H1 (cell line): ENCODE measurements around the gene PASD1. TPM values are rescaled to one million over a fixed set of nuclear protein-coding genes. Genes with fewer than 3 reads are reported as not detected.

Experiments used
- CTCF ChIA-PET: fragments of 300-600 bp; sonication (Branson Sonifier 250); formaldehyde crosslinking; loops from one replicate; lab custom pipeline; 2021; ENCODE audit not compliant: partially characterized antibody; lab: Charles Lee
- POLR2A ChIA-PET: fragments of 300-600 bp; sonication (Branson Sonifier 250); formaldehyde crosslinking; loops from one replicate; lab custom pipeline; 2021; ENCODE audit warnings: inconsistent platforms; ENCODE audit not compliant: partially characterized antibody; lab: Charles Lee
- DNase-seq, 2 experiments: peaks; one replicate each; pipeline versions ENCODE4 v3.0.0 to v3.0.0-alpha.2; 2010 to 2022; ENCODE audit warnings: low spot score in 2 of 2, low read depth in 1 of 2, mixed read lengths in 1 of 2
- FAIRE-seq: peaks from 2 replicates; lab custom pipeline; 2011; peaks lifted over from hg19 to GRCh38; lab: Jason Lieb, UNC
- H2AFZ ChIP-seq: 2 replicates; pipeline ENCODE4 v1.8.1; 2012; ENCODE audit warnings: low read length, inconsistent platforms
- H2AK5ac ChIP-seq: 2 replicates; pipeline ENCODE4 v1.6.1; 2013; ENCODE audit warnings: low read depth, low read length
- H2BK120ac ChIP-seq: replicated peaks from 2 replicates; pipeline ENCODE3; 2013; ENCODE audit warnings: low read depth, low read length, inconsistent platforms
- H2BK12ac ChIP-seq: 2 replicates; pipeline ENCODE4 v1.6.1; 2013; ENCODE audit warnings: low read depth, low read length
- H2BK15ac ChIP-seq: 2 replicates; pipeline ENCODE4 v1.6.1; 2013; ENCODE audit warnings: low read length
- H2BK20ac ChIP-seq: 2 replicates; pipeline ENCODE4 v1.6.1; 2013; ENCODE audit warnings: low read length
- H2BK5ac ChIP-seq: 2 replicates; pipeline ENCODE4 v1.6.1; 2013; ENCODE audit warnings: low read depth, low read length
- H3K14ac ChIP-seq: 2 replicates; pipeline ENCODE4 v1.6.1; 2013; ENCODE audit warnings: inconsistent platforms; ENCODE audit not compliant: insufficient read length
- H3K18ac ChIP-seq: 2 replicates; pipeline ENCODE4 v1.6.1; 2013; ENCODE audit warnings: low read length; ENCODE audit errors: extremely low read depth
- H3K23ac ChIP-seq: 2 replicates; pipeline ENCODE4 v1.6.1; 2013; ENCODE audit warnings: inconsistent platforms; ENCODE audit not compliant: insufficient read length
- H3K23me2 ChIP-seq: 2 replicates; pipeline ENCODE4 v1.6.1; 2013; ENCODE audit warnings: low read depth, low read length
- H3K27ac ChIP-seq: 2 replicates; pipeline ENCODE4 v1.6.1; 2011; ENCODE audit warnings: low read depth, low read length, inconsistent platforms
- H3K27me3 ChIP-seq, 4 experiments: replicated peaks in 1 of 4; 1 replicate in 1 of 4; 2 replicates in 3 of 4; pipeline versions ENCODE4 v1.6.1 to v1.8.1; 2011 to 2013; ENCODE audit warnings: low read length in 3 of 4, mild to moderate bottlenecking in 3 of 4, inconsistent platforms in 2 of 4, mixed read lengths in 2 of 4, moderate library complexity in 1 of 4; ENCODE audit not compliant: control insufficient read depth in 3 of 4, insufficient read depth in 3 of 4; ENCODE audit errors: extremely low read depth in 1 of 4
- H3K36me3 ChIP-seq, 4 experiments: 2 replicates each; pipeline versions ENCODE4 v1.6.1 to v1.8.1; 2011 to 2013; ENCODE audit warnings: mild to moderate bottlenecking in 4 of 4, low read length in 3 of 4, moderate library complexity in 2 of 4, control low read depth in 1 of 4, inconsistent platforms in 1 of 4; ENCODE audit not compliant: insufficient read depth in 4 of 4, control insufficient read depth in 2 of 4
- H3K4ac ChIP-seq: replicated peaks from 2 replicates; pipeline ENCODE3; 2013; ENCODE audit warnings: low read length, low read depth, mixed read lengths, inconsistent platforms; ENCODE audit not compliant: insufficient read length
- H3K4me1 ChIP-seq, 4 experiments: replicated peaks in 1 of 4; 1 replicate in 1 of 4; 2 replicates in 3 of 4; pipeline versions ENCODE4 v1.6.1 to v1.8.1; 2011 to 2013; ENCODE audit warnings: low read length in 3 of 4, inconsistent platforms in 2 of 4, mixed read lengths in 1 of 4; ENCODE audit not compliant: insufficient read depth in 4 of 4, control insufficient read depth in 3 of 4
- H3K4me2 ChIP-seq, 2 experiments: 2 replicates each; pipeline versions ENCODE4 v1.6.1 to v1.8.1; 2011 to 2013; ENCODE audit warnings: low read depth in 2 of 2, low read length in 2 of 2, control low read depth in 1 of 2, inconsistent platforms in 1 of 2, mild to moderate bottlenecking in 1 of 2; ENCODE audit not compliant: insufficient read depth in 1 of 2
- H3K4me3 ChIP-seq, 4 experiments: fragments of 200-600, 300-600 bp in 1 of 4; sonication (generic), shearing (Covaris generic), sonication (Bioruptor Twin) in 1 of 4; 2 replicates each; pipeline versions ENCODE4 v1.5.1 to v1.8.1; 2011 to 2016; ENCODE audit warnings: low read length in 4 of 4, low read depth in 3 of 4, control low read depth in 2 of 4, inconsistent platforms in 2 of 4, mild to moderate bottlenecking in 2 of 4, mixed read lengths in 1 of 4, moderate library complexity in 1 of 4; ENCODE audit not compliant: insufficient read depth in 2 of 4; ENCODE audit errors: extremely low read depth in 1 of 4
- H3K56ac ChIP-seq: replicated peaks from 2 replicates; pipeline ENCODE3; 2013; ENCODE audit warnings: low read depth, mild to moderate bottlenecking, mixed read lengths, low read length, inconsistent platforms; ENCODE audit not compliant: insufficient read length
- H3K79me1 ChIP-seq: 2 replicates; pipeline ENCODE4 v1.6.1; 2013; ENCODE audit warnings: low read depth, low read length, control low read depth
- H3K79me2 ChIP-seq, 2 experiments: 2 replicates each; pipeline versions ENCODE4 v1.6.1 to v1.8.1; 2012 to 2013; ENCODE audit warnings: low read length in 2 of 2, mild to moderate bottlenecking in 2 of 2, inconsistent platforms in 1 of 2; ENCODE audit not compliant: insufficient read depth in 2 of 2, control insufficient read depth in 1 of 2
- H3K9ac ChIP-seq, 4 experiments: replicated peaks in 1 of 4; 1 replicate in 1 of 4; 2 replicates in 3 of 4; pipeline versions ENCODE4 v1.6.1 to v1.8.1; 2011 to 2013; ENCODE audit warnings: low read depth in 3 of 4, low read length in 3 of 4, control low read depth in 2 of 4, mild to moderate bottlenecking in 2 of 4, moderate library complexity in 2 of 4, inconsistent platforms in 1 of 4; ENCODE audit errors: extremely low read depth in 1 of 4
- H3K9me3 ChIP-seq, 2 experiments: 2 replicates each; pipeline versions ENCODE4 v1.6.1 to v1.8.1; 2012 to 2013; ENCODE audit warnings: mild to moderate bottlenecking in 2 of 2, moderate library complexity in 2 of 2, control low read depth in 1 of 2, inconsistent platforms in 1 of 2, low read depth in 1 of 2, low read length in 1 of 2, mixed read lengths in 1 of 2; ENCODE audit not compliant: insufficient read depth in 2 of 2
- H4K20me1 ChIP-seq, 2 experiments: replicated peaks in 1 of 2; 2 replicates each; pipeline versions ENCODE3 to v1.8.1; 2011 to 2013; ENCODE audit warnings: inconsistent platforms in 2 of 2, low read length in 2 of 2, mild to moderate bottlenecking in 1 of 2; ENCODE audit not compliant: insufficient read depth in 2 of 2, control insufficient read depth in 1 of 2
- H4K5ac ChIP-seq: 2 replicates; pipeline ENCODE4 v1.6.1; 2013; ENCODE audit warnings: low read length, low read depth, mixed read lengths, inconsistent platforms; ENCODE audit not compliant: insufficient read length
- H4K8ac ChIP-seq: 2 replicates; pipeline ENCODE4 v1.8.0; 2013; ENCODE audit warnings: mild to moderate bottlenecking, moderate library complexity, low read length, inconsistent platforms; ENCODE audit not compliant: insufficient read depth; ENCODE audit errors: extremely low read depth
- H4K91ac ChIP-seq: replicated peaks from 2 replicates; pipeline ENCODE3; 2013; ENCODE audit warnings: low read length, mixed read lengths, inconsistent platforms; ENCODE audit not compliant: insufficient read length
- BCL11A ChIP-seq, 2 experiments: IDR thresholded peaks; one replicate each; pipeline ENCODE4 v1.6.1; 2011; ENCODE audit warnings: low read depth in 2 of 2, low read length in 2 of 2, mild to moderate bottlenecking in 2 of 2
- CEBPB ChIP-seq: IDR thresholded peaks from 2 replicates; pipeline ENCODE4 v1.6.1; 2012; ENCODE audit warnings: low read depth, low read length
- TEAD4 ChIP-seq: IDR thresholded peaks from 2 replicates; pipeline ENCODE4 v1.6.1; 2012; ENCODE audit warnings: low read depth, low read length, inconsistent platforms, mixed read lengths
- WGBS, 2 experiments: shearing (Covaris generic) in 1 of 2; methylation state at CpG; one replicate each; pipeline versions ENCODE4 v1.1.6 to v1.1.7; 2013 to 2015; ENCODE audit warnings: low lambda C conversion rate in 2 of 2, mixed read lengths in 2 of 2, inconsistent platforms in 1 of 2, low coverage in 1 of 2, missing lambda C conversion rate in 1 of 2; ENCODE audit not compliant: insufficient replicate concordance in 2 of 2, insufficient coverage in 1 of 2, insufficient read length in 1 of 2; ENCODE audit errors: extremely low coverage in 1 of 2, missing lambda C conversion rate in 1 of 2; 5-methylcytosine and 5-hydroxymethylcytosine counted together
- polyA plus RNA-seq, 7 experiments: library from polyadenylated mRNA; depleted of rRNA in 3 of 7; stranded (reverse) in 5 of 7; unstranded in 2 of 7; fragments of >200 nt in 5 of 7; fragments of 200-250 nt in 2 of 7; gene quantifications; 1 replicate in 5 of 7; 2 replicates in 1 of 7; 4 replicates in 1 of 7; pipeline versions ENCODE4 v1.2.1 to v1.2.3, GENCODE V29; 2011 to 2013; ENCODE audit warnings: missing spikeins in 2 of 7, mixed read lengths in 2 of 7
- total RNA-seq: library from RNA; stranded (reverse); fragmentation: NEBNext Ultra II Directional; extraction: Animal tissue kit (Norgen Biotek cat#: 25700); gene quantifications from 2 replicates; pipeline ENCODE4 v1.2.1, GENCODE V29; 2021
- TF ChIP-seq, protein P1 (sequence below), 3 experiments: IDR thresholded peaks; 1 replicate in 2 of 3; 2 replicates in 1 of 3; pipeline versions ENCODE4 v1.5.1 to v1.6.1; 2011; ENCODE audit warnings: low read length in 3 of 3, mild to moderate bottlenecking in 3 of 3, inconsistent platforms in 2 of 3, low read depth in 1 of 3, moderate library complexity in 1 of 3; ENCODE audit not compliant: insufficient read depth in 1 of 3; ENCODE audit errors: control extremely low read depth in 1 of 3
- TF ChIP-seq, protein P2 (sequence below): IDR thresholded peaks from 2 replicates; pipeline ENCODE4 v1.6.1; 2011; ENCODE audit warnings: low read depth, mild to moderate bottlenecking, low read length; ENCODE audit not compliant: insufficient read depth

Gene PASD1
- total and polyA plus RNA-seq, 2 of the 8 experiments (the other 6 are each of a cell fraction or from before 2014, with no cell fraction given), result 0.03 to 0.09 TPM

DNA sequence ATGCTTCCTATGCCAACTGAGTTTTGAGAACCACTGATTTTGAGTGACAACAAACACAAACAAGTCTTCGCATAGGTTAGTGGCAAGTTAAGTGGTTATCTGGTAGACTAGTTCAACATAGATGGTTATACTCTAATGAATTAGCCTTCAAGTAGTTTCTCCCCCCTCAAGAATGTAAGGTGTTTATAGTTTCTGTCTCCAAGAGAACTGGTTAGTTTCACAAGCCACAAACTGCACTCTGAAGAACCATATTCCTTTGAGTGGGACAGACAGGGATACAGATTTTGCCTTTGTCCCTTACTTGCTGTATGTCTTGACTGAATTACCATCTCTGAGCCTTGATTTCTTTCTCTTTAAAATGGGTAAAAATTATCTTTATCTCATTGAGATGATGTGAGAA lies 41.5 kb downstream of the PASD1 start:
- 100% methylated on average over 1 of the region's 1 CpG; no CpG with 5 or more reads in 1 of the 2 experiments for WGBS, 2 experiments
- FAIRE-seq, result no peak
- H2BK5ac ChIP-seq, result no peak overlapping the region

More for the DNA sequence above, 41.5 kb downstream of the PASD1 start:
- Histone ChIP-seq H3K9me3 (peaks cover 0 to 2% of the 10 kb centered on the region in 2 experiments; a peak in 2 of 4 replicates), H3K4me2 (no peak overlapping the region), H2BK20ac (no peak overlapping the region), H4K8ac (no peak overlapping the region), H3K79me1 (no peaks in the 10 kb centered on the region), H3K14ac (no peak overlapping the region), H3K23me2 (no peaks in the 10 kb centered on the region), H4K20me1 (no peaks in the 10 kb centered on the region), H2AK5ac (no peak overlapping the region), H3K36me3 (no peaks in the 10 kb centered on the region), H2BK15ac (no peak overlapping the region), H4K91ac (no peak overlapping the region), H3K18ac (no peak overlapping the region), H3K56ac (no peak overlapping the region), H2BK12ac (no peak overlapping the region), H2BK120ac (no peak overlapping the region), H3K23ac (no peak overlapping the region), H3K27me3 (no peaks in the 10 kb centered on the region), H3K4me3 (no peak overlapping the region), H4K5ac (no peak overlapping the region), H3K27ac (no peak overlapping the region)
- ChIA-PET POLR2A (no interaction called here), CTCF (interaction anchor here (0.7 kb wide), 1 partner anchor 92 kb away, joined by 3 read pairs; no protein-coding TSS in a partner anchor)
- TF ChIP-seq CEBPB (no peak), TEAD4 (no peak), BCL11A (IDR thresholded peaks at IDR 0.05; ENCODE audit: low read depth in 2 of 2, low read length in 2 of 2) (no peak)
- TF ChIP-seq, protein P1, sequence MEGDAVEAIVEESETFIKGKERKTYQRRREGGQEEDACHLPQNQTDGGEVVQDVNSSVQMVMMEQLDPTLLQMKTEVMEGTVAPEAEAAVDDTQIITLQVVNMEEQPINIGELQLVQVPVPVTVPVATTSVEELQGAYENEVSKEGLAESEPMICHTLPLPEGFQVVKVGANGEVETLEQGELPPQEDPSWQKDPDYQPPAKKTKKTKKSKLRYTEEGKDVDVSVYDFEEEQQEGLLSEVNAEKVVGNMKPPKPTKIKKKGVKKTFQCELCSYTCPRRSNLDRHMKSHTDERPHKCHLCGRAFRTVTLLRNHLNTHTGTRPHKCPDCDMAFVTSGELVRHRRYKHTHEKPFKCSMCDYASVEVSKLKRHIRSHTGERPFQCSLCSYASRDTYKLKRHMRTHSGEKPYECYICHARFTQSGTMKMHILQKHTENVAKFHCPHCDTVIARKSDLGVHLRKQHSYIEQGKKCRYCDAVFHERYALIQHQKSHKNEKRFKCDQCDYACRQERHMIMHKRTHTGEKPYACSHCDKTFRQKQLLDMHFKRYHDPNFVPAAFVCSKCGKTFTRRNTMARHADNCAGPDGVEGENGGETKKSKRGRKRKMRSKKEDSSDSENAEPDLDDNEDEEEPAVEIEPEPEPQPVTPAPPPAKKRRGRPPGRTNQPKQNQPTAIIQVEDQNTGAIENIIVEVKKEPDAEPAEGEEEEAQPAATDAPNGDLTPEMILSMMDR (IDR thresholded peaks at IDR 0.05; ENCODE audit: control extremely low read depth in 1 of 3, insufficient read depth in 1 of 3, low read depth in 1 of 3, low read length in 3 of 3), result no peak
- TF ChIP-seq, protein P2, sequence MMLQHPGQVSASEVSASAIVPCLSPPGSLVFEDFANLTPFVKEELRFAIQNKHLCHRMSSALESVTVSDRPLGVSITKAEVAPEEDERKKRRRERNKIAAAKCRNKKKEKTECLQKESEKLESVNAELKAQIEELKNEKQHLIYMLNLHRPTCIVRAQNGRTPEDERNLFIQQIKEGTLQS, result no peak
- TF ChIP-seq, all 59 proteins: peak for 0
- no peak overlapping the region for H2AFZ ChIP-seq
- H3K9ac ChIP-seq, result no peak overlapping the region
- no peak overlapping the region for H3K4ac ChIP-seq
- DNase-seq, result no peak
- no peaks in the 10 kb centered on the region; a peak in 1 of 7 replicates for H3K4me1 ChIP-seq
- H3K79me2 ChIP-seq, result no peaks in the 10 kb centered on the region
